ENCODE data around the gene REV3L.

REV3L gene

GRCh38 chr6:111464184-111464583 is 18.8 kb downstream of the REV3L start:
- ChIA-PET CTCF (interaction anchor here (0.9 kb wide), 1 partner anchor 14 kb away, joined by 4 read pairs; no protein-coding TSS in a partner anchor), POLR2A (no interaction called here)
- TF ChIP-seq, protein P1, sequence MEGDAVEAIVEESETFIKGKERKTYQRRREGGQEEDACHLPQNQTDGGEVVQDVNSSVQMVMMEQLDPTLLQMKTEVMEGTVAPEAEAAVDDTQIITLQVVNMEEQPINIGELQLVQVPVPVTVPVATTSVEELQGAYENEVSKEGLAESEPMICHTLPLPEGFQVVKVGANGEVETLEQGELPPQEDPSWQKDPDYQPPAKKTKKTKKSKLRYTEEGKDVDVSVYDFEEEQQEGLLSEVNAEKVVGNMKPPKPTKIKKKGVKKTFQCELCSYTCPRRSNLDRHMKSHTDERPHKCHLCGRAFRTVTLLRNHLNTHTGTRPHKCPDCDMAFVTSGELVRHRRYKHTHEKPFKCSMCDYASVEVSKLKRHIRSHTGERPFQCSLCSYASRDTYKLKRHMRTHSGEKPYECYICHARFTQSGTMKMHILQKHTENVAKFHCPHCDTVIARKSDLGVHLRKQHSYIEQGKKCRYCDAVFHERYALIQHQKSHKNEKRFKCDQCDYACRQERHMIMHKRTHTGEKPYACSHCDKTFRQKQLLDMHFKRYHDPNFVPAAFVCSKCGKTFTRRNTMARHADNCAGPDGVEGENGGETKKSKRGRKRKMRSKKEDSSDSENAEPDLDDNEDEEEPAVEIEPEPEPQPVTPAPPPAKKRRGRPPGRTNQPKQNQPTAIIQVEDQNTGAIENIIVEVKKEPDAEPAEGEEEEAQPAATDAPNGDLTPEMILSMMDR (IDR thresholded peaks at IDR 0.05; ENCODE audit: control extremely low read depth, extremely low read depth, low read depth, missing control alignments) = no peak
- no peak for DNase-seq (ENCODE audit: extremely low spot score)

GRCh38 chr6:111462770-111463391 is 20.1 kb downstream of the REV3L start:
- DNase-seq (ENCODE audit: extremely low spot score) = no peak
- POLR2A ChIA-PET = no interaction called here
- TF ChIP-seq, protein P1 (IDR thresholded peaks at IDR 0.05; ENCODE audit: control extremely low read depth, extremely low read depth, low read depth, missing control alignments) = no peak
- CTCF ChIA-PET = interaction anchor here (0.9 to 1.1 kb wide), 3 partner anchors 12 to 103 kb away, joined by 3 read pairs; no protein-coding TSS in a partner anchor

DNA sequence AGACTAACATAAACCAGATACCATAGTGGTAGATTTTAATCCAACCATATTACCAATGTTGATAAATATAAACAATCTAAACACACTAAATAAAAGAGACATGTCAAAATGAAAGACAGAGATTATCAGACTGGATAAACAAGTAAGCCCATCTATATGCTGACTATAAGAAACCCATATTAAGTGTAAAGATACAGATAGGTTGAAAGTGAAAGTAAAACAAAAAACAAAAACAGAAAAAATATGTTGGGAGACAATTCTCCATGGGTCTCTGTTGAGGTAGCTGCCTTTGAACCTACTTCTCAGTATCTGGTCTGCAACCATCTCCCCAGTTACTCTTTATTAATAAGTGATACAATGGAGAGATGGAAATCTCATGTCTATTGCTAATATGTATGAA is 21.2 kb downstream of the REV3L start:
- DNase-seq (ENCODE audit: extremely low spot score) = no peak
- CTCF ChIA-PET = interaction anchor here (1.1 to 1.8 kb wide), 3 partner anchors 17 to 203 kb away, joined by 4 to 7 read pairs (median 4); a partner anchor contains a TSS
- POLR2A ChIA-PET = no interaction called here
- TF ChIP-seq, protein P1 (IDR thresholded peaks at IDR 0.05; ENCODE audit: control extremely low read depth, extremely low read depth, low read depth, missing control alignments) = no peak

- TF ChIP-seq, protein P1 (IDR thresholded peaks at IDR 0.05; ENCODE audit: control extremely low read depth, extremely low read depth, low read depth, missing control alignments) = no peak
- CTCF ChIA-PET = no interaction called here
Measured at GRCh38 chr6:111458670-111459232, 24.3 kb downstream of the REV3L start.

GRCh38 chr6:111456208-111456607 is 26.8 kb downstream of the REV3L start:
- CTCF ChIA-PET = no interaction called here
- POLR2A ChIA-PET = no interaction called here
- no peak for DNase-seq (ENCODE audit: extremely low spot score)
- TF ChIP-seq, protein P1 (IDR thresholded peaks at IDR 0.05; ENCODE audit: control extremely low read depth, extremely low read depth, low read depth, missing control alignments) = no peak

More at GRCh38 chr6:111458670-111459232, 24.3 kb downstream of the REV3L start:
- no peak for DNase-seq (ENCODE audit: extremely low spot score)
- POLR2A ChIA-PET = no interaction called here

GRCh38 chr6:111450636-111451035 is 32.4 kb downstream of the REV3L start:
- CTCF ChIA-PET = interaction anchor here (1.5 to 2.9 kb wide), 3 partner anchors 9 to 28 kb away, joined by 3 to 9 read pairs (median 5); no protein-coding TSS in a partner anchor
- DNase-seq (ENCODE audit: extremely low spot score) = no peak
- POLR2A ChIA-PET = interaction anchor here (0.6 kb wide), 1 partner anchor 33 kb away, joined by 3 read pairs; no protein-coding TSS in a partner anchor
- TF ChIP-seq, protein P1 (IDR thresholded peaks at IDR 0.05; ENCODE audit: control extremely low read depth, extremely low read depth, low read depth, missing control alignments) = no peak
